ENCODE results near the gene PLAC9.

The PLAC9 gene

GRCh38 chr10:80160361-80161320, 28.1 kb downstream of the PLAC9 start:
- no peak for DNase-seq (ENCODE audit: low read depth, low spot score)

GRCh38 chr10:80161321-80162083, 29.0 kb downstream of the PLAC9 start:
- no peak for DNase-seq (ENCODE audit: low read depth, low spot score)

GRCh38 chr10:80163741-80164341, 31.3 kb downstream of the PLAC9 start:
- no peak for DNase-seq (ENCODE audit: low read depth, low spot score)

GRCh38 chr10:80164596-80164995, 32.1 kb downstream of the PLAC9 start:
- DNase-seq (ENCODE audit: low read depth, low spot score), result no peak

GRCh38 chr10:80165173-80165572, 32.6 kb downstream of the PLAC9 start:
- DNase-seq (ENCODE audit: low read depth, low spot score), result no peak

- no peak for DNase-seq (ENCODE audit: low read depth, low spot score)
Measured at GRCh38 chr10:80166581-80167470, 34.3 kb downstream of the PLAC9 start.

- no peak for DNase-seq (ENCODE audit: low read depth, low spot score)
Measured at GRCh38 chr10:80167471-80168161, 35.1 kb downstream of the PLAC9 start.

GRCh38 chr10:80168162-80168511, 35.6 kb downstream of the PLAC9 start:
- DNase-seq (ENCODE audit: low read depth, low spot score), result no peak

GRCh38 chr10:80168679-80169380, 36.3 kb downstream of the PLAC9 start:
- DNase-seq (ENCODE audit: low read depth, low spot score), result no peak

- no peak for DNase-seq (ENCODE audit: low read depth, low spot score)
Measured at GRCh38 chr10:80170026-80170425, 37.5 kb downstream of the PLAC9 start.

GRCh38 chr10:80170641-80171040, 38.1 kb downstream of the PLAC9 start:
- DNase-seq (ENCODE audit: low read depth, low spot score), result no peak

GRCh38 chr10:80171248-80171660, 38.7 kb downstream of the PLAC9 start:
- no peak for DNase-seq (ENCODE audit: low read depth, low spot score)

GRCh38 chr10:80172896-80173295, 40.4 kb downstream of the PLAC9 start:
- no peak for DNase-seq (ENCODE audit: low read depth, low spot score)

GRCh38 chr10:80173466-80173865, 40.9 kb downstream of the PLAC9 start:
- no peak for DNase-seq (ENCODE audit: low read depth, low spot score)

- DNase-seq (ENCODE audit: low read depth, low spot score), result no peak
Measured at GRCh38 chr10:80174641-80175395, 42.3 kb downstream of the PLAC9 start.

- no peak for DNase-seq (ENCODE audit: low read depth, low spot score)
Measured at GRCh38 chr10:80176526-80176925, 44.0 kb downstream of the PLAC9 start.

- no peak for DNase-seq (ENCODE audit: low read depth, low spot score)
Measured at GRCh38 chr10:80177781-80178636, 45.5 kb downstream of the PLAC9 start.

- DNase-seq (ENCODE audit: low read depth, low spot score), result no peak
Measured at GRCh38 chr10:80182986-80183385, 50.5 kb downstream of the PLAC9 start.
